ENCODE results near the gene ILF2.
"Not testable (repeated sequence)": the region's sequence is repeated elsewhere in the genome, so short reads cannot be mapped to it uniquely, and the experiment has no call there.

Gene ILF2

DNA sequence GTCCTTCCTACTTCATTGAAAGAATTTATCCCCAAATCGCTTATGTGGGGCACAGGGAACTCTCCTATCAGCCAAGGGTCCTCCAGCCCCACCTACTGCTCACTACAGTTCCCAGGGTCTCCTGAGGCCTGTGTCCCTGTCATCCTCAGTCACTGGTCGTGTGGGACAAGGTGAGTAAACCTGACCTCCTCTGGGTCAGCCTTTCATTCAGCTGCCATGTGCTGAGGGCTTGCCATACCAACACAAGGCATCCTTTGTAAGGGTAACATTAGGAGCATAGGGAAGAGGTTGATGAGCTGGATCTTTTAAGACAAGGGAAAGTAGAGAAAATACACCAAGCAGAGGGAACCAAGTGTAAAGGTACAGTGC, 23.5 kb downstream of the ILF2 start:
- H3K9me3 ChIP-seq (ENCODE audit: control insufficient read depth, insufficient read depth, low read depth, low read length), result no peaks in the 10 kb centered on the region
- H3K27me3 ChIP-seq (ENCODE audit: control insufficient read depth, insufficient read depth, low read length), result no peaks in the 10 kb centered on the region
- H3K4me3 ChIP-seq (ENCODE audit: low read depth, low read length), result no peak overlapping the region
- H3K27ac ChIP-seq (ENCODE audit: low read depth, low read length), result no peak overlapping the region
- H3K9ac ChIP-seq (ENCODE audit: low read length), result no peak overlapping the region
- peaks cover 44% of the 10 kb centered on the region for H3K36me3 ChIP-seq (ENCODE audit: control insufficient read depth, insufficient read depth, low read length)
- H3K4me1 ChIP-seq (ENCODE audit: control insufficient read depth, insufficient read depth, low read length), result no peaks in the 10 kb centered on the region; the same call in 1 of the 2 replicates

DNA sequence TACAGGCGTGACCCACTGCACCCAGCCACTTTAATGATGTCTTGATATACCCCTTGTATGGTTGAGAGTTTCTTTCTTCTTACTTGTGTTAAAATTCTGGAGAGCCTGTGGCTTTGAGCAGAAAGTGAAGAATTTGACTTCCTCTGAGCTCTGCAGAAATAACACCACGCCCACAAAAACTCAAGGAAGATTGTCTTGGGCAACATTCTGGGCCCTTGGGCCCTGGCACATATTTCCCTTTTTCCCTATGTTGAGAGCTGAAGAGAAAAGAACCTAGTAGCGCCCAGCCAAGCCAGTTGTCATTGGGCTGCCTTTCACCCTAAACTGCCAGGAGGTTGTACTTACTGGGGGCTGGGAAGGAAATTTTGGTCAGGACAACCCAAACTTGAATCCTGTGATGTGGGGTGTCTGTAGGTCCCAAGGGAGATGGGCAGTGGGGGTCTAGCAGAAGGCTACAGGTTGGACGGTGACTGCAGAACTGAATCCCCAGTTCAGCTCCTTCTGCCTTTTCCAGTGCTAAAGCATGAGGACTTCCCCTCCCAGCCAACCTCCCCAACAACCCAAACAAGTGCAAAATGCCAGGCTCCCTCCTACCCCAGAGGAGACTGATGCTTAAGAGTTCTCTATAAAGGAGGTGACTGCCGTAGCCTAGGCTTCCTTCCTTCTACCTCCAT, 24.0 kb downstream of the ILF2 start:
- H3K4me1 ChIP-seq (ENCODE audit: control insufficient read depth, insufficient read depth, low read length), result no peaks in the 10 kb centered on the region; the same call in 1 of the 2 replicates
- H3K9ac ChIP-seq (ENCODE audit: low read length), result no peak overlapping the region
- no peak overlapping the region for H3K27ac ChIP-seq (ENCODE audit: low read depth, low read length)
- H3K36me3 ChIP-seq (ENCODE audit: control insufficient read depth, insufficient read depth, low read length), result peaks cover 49% of the 10 kb centered on the region
- no peaks in the 10 kb centered on the region for H3K27me3 ChIP-seq (ENCODE audit: control insufficient read depth, insufficient read depth, low read length)
- H3K9me3 ChIP-seq (ENCODE audit: control insufficient read depth, insufficient read depth, low read depth, low read length), result no peaks in the 10 kb centered on the region
- no peak overlapping the region for H3K4me3 ChIP-seq (ENCODE audit: low read depth, low read length)

DNA sequence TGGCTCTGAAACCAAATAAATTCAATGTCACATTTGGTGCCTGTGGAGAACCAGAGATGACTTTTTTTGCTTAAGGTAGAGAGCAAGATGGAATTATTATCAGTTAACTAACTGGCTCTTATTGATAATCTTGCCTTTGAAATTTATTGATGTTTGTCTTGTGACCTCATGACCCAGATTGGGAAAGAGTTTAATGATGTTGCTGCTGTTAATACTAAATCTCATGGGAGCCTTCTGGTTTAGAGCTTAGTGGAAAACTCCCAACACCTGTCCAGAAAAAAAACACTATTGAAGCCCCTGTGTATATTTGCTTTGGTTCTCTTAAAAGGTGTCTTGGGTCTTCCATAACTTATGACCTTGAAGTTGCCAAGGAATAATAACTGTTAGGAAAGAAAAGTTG, 27.0 kb downstream of the ILF2 start:
- H3K9ac ChIP-seq (ENCODE audit: low read length), result no peak overlapping the region
- H3K36me3 ChIP-seq (ENCODE audit: control insufficient read depth, insufficient read depth, low read length), result peaks cover 79% of the 10 kb centered on the region
- no peaks in the 10 kb centered on the region for H3K9me3 ChIP-seq (ENCODE audit: control insufficient read depth, insufficient read depth, low read depth, low read length)
- no peaks in the 10 kb centered on the region for H3K27me3 ChIP-seq (ENCODE audit: control insufficient read depth, insufficient read depth, low read length)
- H3K4me1 ChIP-seq (ENCODE audit: control insufficient read depth, insufficient read depth, low read length), result no peaks in the 10 kb centered on the region
- H3K4me3 ChIP-seq (ENCODE audit: low read depth, low read length), result no peak overlapping the region
- H3K27ac ChIP-seq (ENCODE audit: low read depth, low read length), result no peak overlapping the region

DNA sequence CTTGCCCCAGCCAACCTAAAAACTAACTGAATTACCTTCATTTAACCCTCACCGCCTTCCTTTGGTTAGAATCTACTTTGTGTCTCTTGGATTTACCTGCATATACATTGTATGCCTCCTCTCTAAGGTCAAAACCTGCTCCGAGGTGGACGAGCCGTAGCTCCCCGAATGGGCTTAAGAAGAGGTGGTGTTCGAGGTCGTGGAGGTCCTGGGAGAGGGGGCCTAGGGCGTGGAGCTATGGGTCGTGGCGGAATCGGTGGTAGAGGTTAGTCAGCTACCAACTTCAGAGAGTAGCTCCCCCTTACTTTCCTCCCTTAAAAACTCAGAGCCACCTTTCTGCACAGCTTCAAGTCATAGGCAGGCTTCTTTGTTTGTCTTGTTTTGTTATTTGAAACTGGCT, 27.7 kb downstream of the ILF2 start:
- H3K27ac ChIP-seq (ENCODE audit: low read depth, low read length), result no peak overlapping the region
- H3K9me3 ChIP-seq (ENCODE audit: control insufficient read depth, insufficient read depth, low read depth, low read length), result no peaks in the 10 kb centered on the region
- H3K4me3 ChIP-seq (ENCODE audit: low read depth, low read length), result no peak overlapping the region
- no peaks in the 10 kb centered on the region for H3K27me3 ChIP-seq (ENCODE audit: control insufficient read depth, insufficient read depth, low read length)
- no peak overlapping the region for H3K9ac ChIP-seq (ENCODE audit: low read length)
- H3K36me3 ChIP-seq (ENCODE audit: control insufficient read depth, insufficient read depth, low read length), result peaks cover 86% of the 10 kb centered on the region
- no peaks in the 10 kb centered on the region for H3K4me1 ChIP-seq (ENCODE audit: control insufficient read depth, insufficient read depth, low read length)

DNA sequence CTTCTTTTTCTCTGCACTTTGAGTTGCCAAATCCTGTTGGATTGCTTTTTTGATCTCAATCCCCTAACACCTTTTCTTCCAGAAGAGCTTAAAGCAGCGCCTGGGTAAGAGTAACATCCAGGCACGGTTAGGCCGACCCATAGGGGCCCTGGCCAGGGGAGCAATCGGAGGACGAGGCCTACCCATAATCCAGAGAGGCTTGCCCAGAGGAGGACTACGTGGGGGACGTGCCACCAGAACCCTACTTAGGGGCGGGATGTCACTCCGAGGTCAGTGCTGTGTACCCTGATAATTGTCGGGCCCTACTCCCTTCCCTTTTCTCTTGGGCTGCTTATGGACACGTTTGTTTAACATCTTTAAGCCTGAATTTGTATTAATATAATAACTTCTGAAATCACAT, 28.6 kb downstream of the ILF2 start:
- Histone ChIP-seq H3K36me3 (ENCODE audit: control insufficient read depth, insufficient read depth, low read length) (peaks cover 95% of the 10 kb centered on the region), H3K9ac (ENCODE audit: low read length) (no peak overlapping the region), H3K4me1 (ENCODE audit: control insufficient read depth, insufficient read depth, low read length) (no peaks in the 10 kb centered on the region), H3K9me3 (ENCODE audit: control insufficient read depth, insufficient read depth, low read depth, low read length) (no peaks in the 10 kb centered on the region), H3K27ac (ENCODE audit: low read depth, low read length) (no peak overlapping the region), H3K27me3 (ENCODE audit: control insufficient read depth, insufficient read depth, low read length) (no peaks in the 10 kb centered on the region), H3K4me3 (ENCODE audit: low read depth, low read length) (no peak overlapping the region)

DNA sequence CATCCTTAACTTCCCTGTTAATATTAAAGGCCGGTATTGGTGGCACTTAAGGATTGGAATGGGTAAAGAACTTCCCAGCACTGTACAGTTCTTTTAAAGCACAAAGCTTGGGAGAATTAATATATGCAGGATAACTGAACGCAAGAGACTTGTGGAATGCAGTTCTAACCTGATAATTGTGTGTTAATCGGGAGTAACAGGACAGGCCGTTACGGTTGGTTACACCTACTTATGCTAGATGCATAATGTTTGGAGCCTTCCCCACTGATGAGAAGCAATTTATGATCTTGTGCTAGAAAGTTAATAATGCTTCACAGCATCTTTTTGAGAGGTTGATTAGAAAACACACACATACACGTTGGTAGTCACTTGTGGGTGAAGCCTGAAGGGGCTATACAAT, 29.9 kb downstream of the ILF2 start:
- peaks cover 100% of the 10 kb centered on the region for H3K36me3 ChIP-seq (ENCODE audit: control insufficient read depth, insufficient read depth, low read length)

DNA sequence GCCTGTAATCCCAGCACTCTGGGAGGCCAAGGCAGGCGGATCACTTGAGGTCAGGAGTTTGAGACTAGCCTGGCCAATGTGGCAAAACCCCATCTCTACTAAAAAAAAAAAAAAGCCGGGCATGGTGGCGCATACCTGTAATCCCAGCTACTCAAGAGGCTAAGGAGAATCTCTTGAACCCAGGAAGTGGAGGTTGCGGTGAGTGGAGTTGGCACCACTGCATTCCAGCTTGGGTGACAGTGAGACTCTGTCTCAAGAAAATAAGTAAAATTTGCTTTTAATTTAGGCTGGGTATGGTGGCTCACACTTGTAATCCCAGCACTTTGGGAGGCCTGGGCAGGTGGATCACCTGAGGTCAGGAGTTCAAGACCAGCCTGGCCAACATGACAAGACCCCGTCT, 30.6 kb downstream of the ILF2 start:
- H3K27ac ChIP-seq (ENCODE audit: low read depth, low read length); H3K4me1 ChIP-seq (ENCODE audit: control insufficient read depth, insufficient read depth, low read length); H3K4me3 ChIP-seq (ENCODE audit: low read depth, low read length); H3K27me3 ChIP-seq (ENCODE audit: control insufficient read depth, insufficient read depth, low read length); H3K9me3 ChIP-seq (ENCODE audit: control insufficient read depth, insufficient read depth, low read depth, low read length); H3K9ac ChIP-seq (ENCODE audit: low read length): not testable (repeated sequence)
- peaks cover 98% of the 10 kb centered on the region for H3K36me3 ChIP-seq (ENCODE audit: control insufficient read depth, insufficient read depth, low read length)

More for the DNA sequence above, 29.9 kb downstream of the ILF2 start:
- H3K9me3 ChIP-seq (ENCODE audit: control insufficient read depth, insufficient read depth, low read depth, low read length), result no peaks in the 10 kb centered on the region
- no peak overlapping the region for H3K4me3 ChIP-seq (ENCODE audit: low read depth, low read length)
- no peak overlapping the region for H3K27ac ChIP-seq (ENCODE audit: low read depth, low read length)
- H3K4me1 ChIP-seq (ENCODE audit: control insufficient read depth, insufficient read depth, low read length), result no peaks in the 10 kb centered on the region
- no peak overlapping the region for H3K9ac ChIP-seq (ENCODE audit: low read length)
- H3K27me3 ChIP-seq (ENCODE audit: control insufficient read depth, insufficient read depth, low read length), result no peaks in the 10 kb centered on the region

DNA sequence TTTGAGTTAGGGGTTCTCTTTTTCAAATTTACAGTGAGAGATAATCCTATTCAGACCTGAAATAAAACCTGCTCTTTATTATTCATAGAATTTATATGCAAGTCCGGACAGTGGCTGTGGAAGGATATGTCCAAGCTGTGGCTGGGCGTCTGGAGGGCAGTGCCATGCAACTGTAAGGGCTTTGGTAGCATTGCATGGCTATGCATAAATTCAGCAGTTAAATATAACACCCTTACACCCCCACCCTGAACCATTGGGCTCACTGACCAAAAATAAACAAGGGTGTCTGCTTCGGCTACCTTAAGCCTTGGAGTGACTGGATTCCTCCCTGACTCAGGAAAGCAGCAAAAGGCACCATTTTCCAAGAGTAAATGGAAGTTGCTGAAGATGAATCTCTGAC, 31.5 kb downstream of the ILF2 start:
- H3K9me3 ChIP-seq (ENCODE audit: control insufficient read depth, insufficient read depth, low read depth, low read length), result no peaks in the 10 kb centered on the region
- H3K4me3 ChIP-seq (ENCODE audit: low read depth, low read length), result no peak overlapping the region
- no peak overlapping the region for H3K9ac ChIP-seq (ENCODE audit: low read length)
- H3K36me3 ChIP-seq (ENCODE audit: control insufficient read depth, insufficient read depth, low read length), result peaks cover 89% of the 10 kb centered on the region
- no peak overlapping the region for H3K27ac ChIP-seq (ENCODE audit: low read depth, low read length)
- no peaks in the 10 kb centered on the region for H3K27me3 ChIP-seq (ENCODE audit: control insufficient read depth, insufficient read depth, low read length)
- no peaks in the 10 kb centered on the region for H3K4me1 ChIP-seq (ENCODE audit: control insufficient read depth, insufficient read depth, low read length)

DNA sequence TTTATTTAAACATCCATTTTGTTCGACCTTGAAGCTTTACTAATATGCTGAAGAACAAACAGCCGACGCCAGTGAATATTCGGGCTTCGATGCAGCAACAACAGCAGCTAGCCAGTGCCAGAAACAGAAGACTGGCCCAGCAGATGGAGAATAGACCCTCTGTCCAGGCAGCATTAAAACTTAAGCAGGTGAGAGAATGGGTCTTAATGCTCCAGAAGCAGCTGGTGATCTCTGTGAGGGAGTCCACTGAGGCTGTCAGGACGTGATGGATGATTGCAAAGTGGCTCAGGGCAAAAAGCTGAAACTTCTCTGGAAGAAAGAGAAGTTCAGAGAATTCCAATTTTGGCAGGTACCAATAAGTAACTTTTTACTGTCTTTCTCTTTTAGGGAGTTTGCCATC, 32.5 kb downstream of the ILF2 start:
- H3K4me3 ChIP-seq (ENCODE audit: low read depth, low read length), result no peak overlapping the region
- H3K4me1 ChIP-seq (ENCODE audit: control insufficient read depth, insufficient read depth, low read length), result 0 out of 2 replicates have a peak, but pooled peaks cover 4% of the 10 kb centered on the region
- H3K9ac ChIP-seq (ENCODE audit: low read length), result no peak overlapping the region
- H3K9me3 ChIP-seq (ENCODE audit: control insufficient read depth, insufficient read depth, low read depth, low read length), result no peaks in the 10 kb centered on the region
- H3K36me3 ChIP-seq (ENCODE audit: control insufficient read depth, insufficient read depth, low read length), result peaks cover 79% of the 10 kb centered on the region
- H3K27me3 ChIP-seq (ENCODE audit: control insufficient read depth, insufficient read depth, low read length), result no peaks in the 10 kb centered on the region
- no peak overlapping the region for H3K27ac ChIP-seq (ENCODE audit: low read depth, low read length)

DNA sequence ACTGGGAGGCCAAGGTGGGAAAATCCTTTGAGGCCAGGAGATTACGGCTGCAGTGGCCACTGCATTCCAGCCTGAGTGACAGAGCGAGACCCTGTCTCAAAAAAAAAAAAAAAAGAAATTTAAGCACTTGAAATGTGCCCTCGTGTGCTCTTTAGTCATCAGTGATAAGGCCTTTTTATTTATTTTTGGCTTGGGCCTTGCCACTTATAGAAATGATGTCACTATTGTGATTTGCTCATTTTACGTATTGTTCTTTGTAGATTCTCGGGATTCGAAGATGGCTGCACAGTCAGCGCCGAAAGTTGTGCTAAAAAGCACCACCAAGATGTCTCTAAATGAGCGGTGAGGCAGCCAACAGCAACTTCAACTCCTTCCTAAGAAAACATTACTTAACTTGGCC, 34.5 kb downstream of the ILF2 start:
- Histone ChIP-seq H3K36me3 (ENCODE audit: control insufficient read depth, insufficient read depth, low read length) (peaks cover 59% of the 10 kb centered on the region), H3K27ac (ENCODE audit: low read depth, low read length) (no peak overlapping the region), H3K9ac (ENCODE audit: low read length) (no peak overlapping the region), H3K4me1 (ENCODE audit: control insufficient read depth, insufficient read depth, low read length) (0 out of 2 replicates have a peak, but pooled peaks cover 4% of the 10 kb centered on the region), H3K27me3 (ENCODE audit: control insufficient read depth, insufficient read depth, low read length) (no peaks in the 10 kb centered on the region), H3K9me3 (ENCODE audit: control insufficient read depth, insufficient read depth, low read depth, low read length) (no peaks in the 10 kb centered on the region), H3K4me3 (ENCODE audit: low read depth, low read length) (no peak overlapping the region)

DNA sequence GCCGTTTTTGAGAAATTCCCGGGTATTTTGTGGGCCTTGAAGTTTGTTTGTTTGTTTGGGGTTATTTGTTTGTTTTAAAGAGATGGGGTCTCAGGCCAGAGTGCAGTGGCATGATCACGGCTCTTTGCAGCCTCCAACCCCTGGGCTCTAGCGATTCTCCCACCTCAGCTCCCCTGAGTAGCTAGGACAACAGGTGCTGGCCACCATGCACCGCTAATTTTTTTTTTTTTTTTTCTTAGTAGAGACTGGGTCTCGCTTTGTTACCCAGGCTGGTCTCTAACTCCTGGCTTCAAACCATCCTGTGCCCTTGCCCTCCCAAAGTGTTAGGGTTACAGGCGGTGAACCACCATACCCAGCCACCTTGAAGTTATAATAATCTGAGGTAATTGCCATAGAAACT, 34.9 kb downstream of the ILF2 start:
- Histone ChIP-seq H3K27me3 (ENCODE audit: control insufficient read depth, insufficient read depth, low read length) (no peaks in the 10 kb centered on the region), H3K9me3 (ENCODE audit: control insufficient read depth, insufficient read depth, low read depth, low read length) (no peaks in the 10 kb centered on the region), H3K36me3 (ENCODE audit: control insufficient read depth, insufficient read depth, low read length) (peaks cover 55% of the 10 kb centered on the region), H3K9ac (ENCODE audit: low read length) (no peak overlapping the region), H3K4me1 (ENCODE audit: control insufficient read depth, insufficient read depth, low read length) (0 out of 2 replicates have a peak, but pooled peaks cover 4% of the 10 kb centered on the region), H3K4me3 (ENCODE audit: low read depth, low read length) (0 out of 2 replicates have a peak overlapping the region, but pooled peaks have one; percentile 81), H3K27ac (ENCODE audit: low read depth, low read length) (no peak overlapping the region)

All from HUES6 (cell line).